ENCODE results near the gene ANKFN1.

GRCh38 chr17:56495556-56495955 lies 342.3 kb downstream of the ANKFN1 start:
- TF ChIP-seq POLR2AphosphoS5 (IDR thresholded peaks at IDR 0.05): no peak
- no peak for TF ChIP-seq CTCF (IDR thresholded peaks at IDR 0.05)
- no peak for TF ChIP-seq POLR2A (IDR thresholded peaks at IDR 0.05)
